NCI-H1694 treated with DMSO at 0.1 percent for 48 hours (cell line): ENCODE results near the gene BMP3.

Source experiments
- DNase-seq: peaks from one replicate; lab custom pipeline; 2025; lab: John Stamatoyannopoulos, UW

Gene BMP3

GRCh38 chr4:81040012-81040659, 9.6 kb downstream of the BMP3 start:
- peak; percentile 37 for DNase-seq

GRCh38 chr4:81042578-81043365, 12.3 kb downstream of the BMP3 start:
- DNase-seq, result no peak

GRCh38 chr4:81049330-81049729, 18.8 kb downstream of the BMP3 start:
- no peak for DNase-seq

- no peak for DNase-seq
Measured at GRCh38 chr4:81049907-81050306, 19.4 kb downstream of the BMP3 start.

- DNase-seq, result peak; percentile 48
Measured at GRCh38 chr4:81052119-81053068, 21.9 kb downstream of the BMP3 start.

GRCh38 chr4:81058621-81059020, 28.1 kb downstream of the BMP3 start:
- no peak for DNase-seq

GRCh38 chr4:81060587-81061343, 30.3 kb downstream of the BMP3 start:
- no peak for DNase-seq

- no peak for DNase-seq
Measured at GRCh38 chr4:81061344-81061730, 30.8 kb downstream of the BMP3 start.

- DNase-seq, result no peak
Measured at GRCh38 chr4:81062001-81062400, 31.5 kb downstream of the BMP3 start.

GRCh38 chr4:81065446-81065845, 34.9 kb downstream of the BMP3 start:
- DNase-seq, result no peak

GRCh38 chr4:81069706-81070331, 39.3 kb downstream of the BMP3 start:
- peak; percentile 87 for DNase-seq

GRCh38 chr4:81071013-81071412, 40.5 kb downstream of the BMP3 start:
- DNase-seq, result no peak

- DNase-seq, result no peak
Measured at GRCh38 chr4:81081156-81081555, 50.6 kb downstream of the BMP3 start.

GRCh38 chr4:81084029-81084428, 53.5 kb downstream of the BMP3 start:
- DNase-seq, result no peak

GRCh38 chr4:81084634-81085033, 54.1 kb downstream of the BMP3 start:
- no peak for DNase-seq

GRCh38 chr4:81085291-81085690, 54.8 kb downstream of the BMP3 start:
- no peak for DNase-seq

- no peak for DNase-seq
Measured at GRCh38 chr4:81085979-81086378, 55.5 kb downstream of the BMP3 start.

- no peak for DNase-seq
Measured at GRCh38 chr4:81093720-81094401, 63.4 kb downstream of the BMP3 start.

GRCh38 chr4:81095389-81095788, 64.9 kb downstream of the BMP3 start:
- no peak for DNase-seq

- no peak for DNase-seq
Measured at GRCh38 chr4:81096566-81096965, 66.1 kb downstream of the BMP3 start.

- no peak for DNase-seq
Measured at GRCh38 chr4:81102107-81102506, 71.6 kb downstream of the BMP3 start.
